HG02763 (cell line): ENCODE measurements around the gene SPRR1A.
A peak's percentile ranks its signal among the peaks of the same experiment; 100 is the strongest.

Source experiments
- ATAC-seq: cut with Tn5 transposase; IDR thresholded peaks from one replicate; pipeline ENCODE4 v1.9.1; 2021; ENCODE audit warnings: mild to moderate bottlenecking, moderate library complexity; ENCODE audit not compliant: unreplicated experiment

The SPRR1A gene

GRCh38 chr1:152983743-152984142, at the start of gene SPRR1A:
SPRR1A (plus strand) TSS chr1:152984081; CDS start chr1:152985231, 1,150 bp downstream.
- no peak for ATAC-seq

- no peak for ATAC-seq
These were observed 43.3 kb upstream of the SPRR1A start for GRCh38 chr1:152940614-152941013.

- no peak for ATAC-seq
These were observed 42.7 kb upstream of the SPRR1A start for GRCh38 chr1:152941037-152941711.

- ATAC-seq: no peak
These were observed 41.7 kb upstream of the SPRR1A start for GRCh38 chr1:152942161-152942560.

- no peak for ATAC-seq
These were observed 37.6 kb upstream of the SPRR1A start for GRCh38 chr1:152946248-152946647.

- no peak for ATAC-seq
These were observed 37.1 kb upstream of the SPRR1A start, which contains the start of gene SPRR5 for GRCh38 chr1:152946651-152947256. SPRR5 (plus strand) TSS chr1:152947206; CDS start chr1:152948555, 1,349 bp downstream.

- no peak for ATAC-seq
These were observed 32.2 kb upstream of the SPRR1A start for GRCh38 chr1:152951711-152952110.

- no peak for ATAC-seq
These were observed 30.1 kb upstream of the SPRR1A start for GRCh38 chr1:152953761-152954160.

- ATAC-seq: no peak
These were observed 29.4 kb upstream of the SPRR1A start for GRCh38 chr1:152954436-152954835.

GRCh38 chr1:152957561-152957960, 26.3 kb upstream of the SPRR1A start:
- ATAC-seq: no peak

GRCh38 chr1:152959273-152959672, 24.6 kb upstream of the SPRR1A start:
- no peak for ATAC-seq

GRCh38 chr1:152959801-152960451, 24.0 kb upstream of the SPRR1A start:
- ATAC-seq: no peak

- ATAC-seq: no peak
These were observed 23.3 kb upstream of the SPRR1A start for GRCh38 chr1:152960452-152961044.

- no peak for ATAC-seq
These were observed 22.5 kb upstream of the SPRR1A start for GRCh38 chr1:152961226-152961891.

GRCh38 chr1:152962876-152963415, 20.9 kb upstream of the SPRR1A start:
- ATAC-seq: no peak

- no peak for ATAC-seq
These were observed 19.3 kb upstream of the SPRR1A start for GRCh38 chr1:152964536-152964935.

- ATAC-seq: no peak
These were observed 18.0 kb upstream of the SPRR1A start for GRCh38 chr1:152965853-152966252.

GRCh38 chr1:152967201-152967600, 16.7 kb upstream of the SPRR1A start:
- no peak for ATAC-seq

GRCh38 chr1:152968248-152968647, 15.6 kb upstream of the SPRR1A start:
- peak; percentile 90 for ATAC-seq

- no peak for ATAC-seq
These were observed 14.8 kb upstream of the SPRR1A start for GRCh38 chr1:152969036-152969435.

GRCh38 chr1:152970495-152970894, 13.4 kb upstream of the SPRR1A start, which contains the start of gene SPRR4:
SPRR4 (plus strand) TSS chr1:152970648; CDS start chr1:152971891, 1,243 bp downstream.
- ATAC-seq: no peak
